Endothelial cell of umbilical vein (primary cell): Measurements from ENCODE around the gene PGBD5. TPM values are rescaled to one million over a fixed set of nuclear protein-coding genes. Genes with fewer than 3 reads are reported as not detected.

ENCODE experiments used
- BruUV-seq: library from RNA; stranded (reverse); fragments of 400-500 nt; replicated peaks from 2 replicates; lab custom pipeline; 2021; lab: Mats Ljungman, UMichigan
- CTCF ChIA-PET: fragments of 300-600, 350-600 bp; sonication (Branson Sonifier 250); formaldehyde crosslinking; loops from one replicate; lab custom pipeline; 2021; ENCODE audit warnings: antibody characterized with exemption, inconsistent platforms; lab: Charles Lee
- POLR2A ChIA-PET: fragments of 300-600, 350-600 bp; sonication (Branson Sonifier 250); formaldehyde crosslinking; loops from one replicate; lab custom pipeline; 2021; ENCODE audit warnings: antibody characterized with exemption, inconsistent platforms; lab: Charles Lee
- DNase-seq: peaks from one replicate; pipeline ENCODE4 v3.0.0-alpha.2; 2011; ENCODE audit warnings: low read depth, low spot score
- FAIRE-seq: peaks from 2 replicates; lab custom pipeline; 2011; peaks lifted over from hg19 to GRCh38; lab: Jason Lieb, UNC
- H2AFZ ChIP-seq: 2 replicates; pipeline ENCODE4 v1.6.0; 2012; ENCODE audit warnings: low read depth, low read length, control low read depth, inconsistent platforms
- H3K27ac ChIP-seq: 2 replicates; pipeline ENCODE4 v1.5.1; 2011; ENCODE audit warnings: low read depth, mild to moderate bottlenecking, control low read depth, low read length, moderate library complexity; ENCODE audit not compliant: insufficient read depth
- H3K27me3 ChIP-seq, 2 experiments: 2 replicates each; pipeline versions ENCODE4 v1.6.0 to v1.6.1; 2011; ENCODE audit warnings: low read length in 2 of 2, mixed read lengths in 1 of 2; ENCODE audit not compliant: control insufficient read depth in 2 of 2, insufficient read depth in 2 of 2
- H3K36me3 ChIP-seq, 2 experiments: 2 replicates in 1 of 2; 3 replicates in 1 of 2; pipeline ENCODE4 v1.5.1; 2011; ENCODE audit warnings: low read length in 2 of 2, mild to moderate bottlenecking in 1 of 2, moderate library complexity in 1 of 2; ENCODE audit not compliant: control insufficient read depth in 2 of 2, insufficient read depth in 2 of 2; ENCODE audit errors: extremely low read depth in 1 of 2
- H3K4me1 ChIP-seq: 3 replicates; pipeline ENCODE4 v1.5.1; 2011; ENCODE audit warnings: mild to moderate bottlenecking, low read length; ENCODE audit not compliant: control insufficient read depth, insufficient read depth; ENCODE audit errors: extremely low read depth
- H3K4me2 ChIP-seq: 2 replicates; pipeline ENCODE4 v1.6.1; 2011; ENCODE audit warnings: low read length, control low read depth, mixed read lengths; ENCODE audit not compliant: insufficient read depth
- H3K4me3 ChIP-seq, 3 experiments: fragments of 200-600 bp in 1 of 3; sonication (generic), shearing (Covaris generic) in 1 of 3; replicated peaks in 1 of 3; 2 replicates each; pipeline ENCODE4 v1.5.1; 2011 to 2016; ENCODE audit warnings: control low read depth in 3 of 3, low read length in 3 of 3, mild to moderate bottlenecking in 2 of 3, inconsistent platforms in 1 of 3, low read depth in 1 of 3, moderate library complexity in 1 of 3; ENCODE audit not compliant: insufficient read depth in 1 of 3
- H3K79me2 ChIP-seq: 2 replicates; pipeline ENCODE4 v1.6.0; 2012; ENCODE audit warnings: low read length, inconsistent platforms; ENCODE audit not compliant: control insufficient read depth, insufficient read depth
- H3K9ac ChIP-seq: replicated peaks from 2 replicates; pipeline ENCODE3; 2011; ENCODE audit warnings: low read length, control low read depth; ENCODE audit not compliant: insufficient read depth; ENCODE audit errors: extremely low read depth
- H3K9me1 ChIP-seq: replicated peaks from 3 replicates; pipeline ENCODE4 v1.6.0; 2011; ENCODE audit warnings: mild to moderate bottlenecking, low read length; ENCODE audit not compliant: control insufficient read depth, insufficient read depth; ENCODE audit errors: extremely low read depth
- H3K9me3 ChIP-seq: replicated peaks from 2 replicates; pipeline ENCODE4 v1.5.1; 2012; ENCODE audit warnings: low read length, inconsistent platforms; ENCODE audit not compliant: control insufficient read depth, insufficient read depth
- H4K20me1 ChIP-seq: replicated peaks from 2 replicates; pipeline ENCODE3; 2011; ENCODE audit warnings: mild to moderate bottlenecking, low read length; ENCODE audit not compliant: control insufficient read depth, insufficient read depth; ENCODE audit errors: extremely low read depth
- CTCF ChIP-seq, 2 donors: IDR thresholded peaks; 1 replicate in 1 of 2; 2 replicates in 1 of 2; pipeline ENCODE4 v1.5.1; 2011; ENCODE audit warnings: low read length in 2 of 2, mild to moderate bottlenecking in 2 of 2, moderate library complexity in 2 of 2, control low read depth in 1 of 2, inconsistent platforms in 1 of 2, low read depth in 1 of 2; ENCODE audit not compliant: insufficient read depth in 1 of 2; ENCODE audit errors: extremely low read depth in 1 of 2
- EZH2 ChIP-seq: IDR thresholded peaks from 2 replicates; pipeline ENCODE4 v1.6.1; 2012; ENCODE audit warnings: borderline replicate concordance, low read depth, mild to moderate bottlenecking, moderate library complexity, low read length, inconsistent platforms; ENCODE audit not compliant: severe bottlenecking
- FOS ChIP-seq: IDR thresholded peaks from 2 replicates; pipeline ENCODE4 v1.6.1; 2011; ENCODE audit warnings: mild to moderate bottlenecking, low read length, moderate library complexity, borderline replicate concordance; ENCODE audit not compliant: insufficient read depth
- GATA2 ChIP-seq: IDR thresholded peaks from 2 replicates; pipeline ENCODE4 v1.7.0; 2011; ENCODE audit warnings: low read depth, mild to moderate bottlenecking, moderate library complexity, mixed read lengths, low read length; ENCODE audit not compliant: insufficient read length, insufficient read depth
- JUN ChIP-seq: IDR thresholded peaks from 2 replicates; pipeline ENCODE4 v1.6.1; 2011; ENCODE audit warnings: borderline replicate concordance, low read depth; ENCODE audit not compliant: insufficient read length, insufficient read depth
- MYC ChIP-seq: IDR thresholded peaks from one replicate; pipeline ENCODE4 v1.6.1; 2011; ENCODE audit warnings: mild to moderate bottlenecking, low read depth, low read length
- POLR2A ChIP-seq: IDR thresholded peaks from 2 replicates; pipeline ENCODE4 v1.6.1; 2012; ENCODE audit warnings: low read depth, mild to moderate bottlenecking, control low read depth, low read length
- POLR2AphosphoS5 ChIP-seq: IDR thresholded peaks from 2 replicates; pipeline ENCODE4 v1.6.1; 2012; ENCODE audit warnings: low read depth, mild to moderate bottlenecking, control low read depth, low read length, moderate library complexity; ENCODE audit not compliant: insufficient read depth
- dilution Hi-C: fragments of 300-500 bp; cut with MboI; formaldehyde crosslinking; loops from one replicate; pipeline ENCODE4 v1.15.0; 2019; ENCODE audit warnings: low sequenced_read_pairs; ENCODE audit not compliant: extremely low pct_ligation_motif_present
- intact Hi-C: fragments of 100-400 bp; cut with micrococcal nuclease; formaldehyde crosslinking; loops from one replicate; pipeline ENCODE4 v1.10.0; 2022
- polyA plus RNA-seq, 4 experiments: library from polyadenylated mRNA; depleted of rRNA in 3 of 4; stranded (reverse) in 3 of 4; unstranded in 1 of 4; fragments of >200 nt; gene quantifications; 2 replicates each; pipeline versions ENCODE4 v1.2.1 to v1.2.3, GENCODE V29; 2011 to 2012; ENCODE audit warnings: missing spikeins in 1 of 4
- total RNA-seq: library from RNA; stranded (reverse); gene quantifications from 2 replicates; pipeline ENCODE4 v1.2.3, GENCODE V29; 2021
- TF ChIP-seq, protein P1 (sequence below): IDR thresholded peaks from 2 replicates; pipeline ENCODE4 v1.6.1; 2011; ENCODE audit not compliant: insufficient read depth, insufficient read length

PGBD5 gene
- total and polyA plus RNA-seq, 2 donors (not counting 3 experiments of a cell fraction or from before 2014, with no cell fraction given), result 0.03 TPM; not detected in 1

- no peaks in the 10 kb centered on the region for H3K79me2 ChIP-seq
- dilution Hi-C loops, result no loop called here
- no TSS peak for BruUV-seq
- CTCF ChIA-PET, result no interaction called here
- no peak overlapping the region for H3K4me2 ChIP-seq
- no peaks in the 10 kb centered on the region for H4K20me1 ChIP-seq
- H3K27ac ChIP-seq, result no peak overlapping the region
- H3K9me1 ChIP-seq, result no peaks in the 10 kb centered on the region
- POLR2A ChIA-PET, result no interaction called here
- TF ChIP-seq JUN, result no peak
- TF ChIP-seq MYC, result no peak
- no peak for TF ChIP-seq POLR2A
- TF ChIP-seq EZH2, result no peak
- no peak for TF ChIP-seq POLR2AphosphoS5
- TF ChIP-seq GATA2, result no peak
- no peak for TF ChIP-seq CTCF (IDR thresholded peaks at IDR 0.05; ENCODE audit: extremely low read depth in 1 of 2, insufficient read depth in 1 of 2, low read depth in 1 of 2, low read length in 2 of 2)
- TF ChIP-seq, protein P1, sequence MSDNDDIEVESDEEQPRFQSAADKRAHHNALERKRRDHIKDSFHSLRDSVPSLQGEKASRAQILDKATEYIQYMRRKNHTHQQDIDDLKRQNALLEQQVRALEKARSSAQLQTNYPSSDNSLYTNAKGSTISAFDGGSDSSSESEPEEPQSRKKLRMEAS, result no peak
- TF ChIP-seq FOS, result no peak
- FAIRE-seq (no peak), DNase-seq (no peak)
- H3K4me3 ChIP-seq, result no peak overlapping the region
- no peak overlapping the region for H3K9ac ChIP-seq
- no peaks in the 10 kb centered on the region for H3K27me3 ChIP-seq
- H3K9me3 ChIP-seq, result no peaks in the 10 kb centered on the region
- H2AFZ ChIP-seq, result no peak overlapping the region
- intact Hi-C loops, result no loop called here
- H3K36me3 ChIP-seq, result no peaks in the 10 kb centered on the region
- H3K4me1 ChIP-seq, result no peaks in the 10 kb centered on the region
Measured at GRCh38 chr1:230379462-230379861, 46.7 kb downstream of the PGBD5 start.
